GM08714 (cell line): ENCODE results near the gene BUD31.

ENCODE experiments used
- H3K4me3 ChIP-seq: fragments of 200-500 bp; sonication (Bioruptor generic); 2 replicates; pipeline ENCODE4 v1.5.1; 2014; ENCODE audit warnings: mild to moderate bottlenecking, low read length, inconsistent platforms
- ZNF274 ChIP-seq: IDR thresholded peaks from 2 replicates; pipeline ENCODE4 v1.6.1; 2012; ENCODE audit warnings: mild to moderate bottlenecking, low read depth, low read length

The BUD31 gene

GRCh38 chr7:99408379-99409191, at the start of gene BUD31, which contains the start of gene PDAP1:
Gene BUD31, plus strand, starts transcription at chr7:99408969. Its CDS starts 2,124 bp downstream, at chr7:99411093.
Gene PDAP1, minus strand, starts transcription at chr7:99408597. Its CDS starts 49 bp downstream, at chr7:99408548.
- no peak for TF ChIP-seq ZNF274

GRCh38 chr7:99359465-99360154, 49.2 kb upstream of the BUD31 start:
- TF ChIP-seq ZNF274 = no peak
- H3K4me3 ChIP-seq = no peak overlapping the region

More at GRCh38 chr7:99408379-99409191, at the start of gene BUD31, which contains the start of gene PDAP1:
- H3K4me3 ChIP-seq = peak within 1 kb of the TSS; percentile 93

- H3K4me3 ChIP-seq = no peak overlapping the region
- TF ChIP-seq ZNF274 = no peak
Measured at GRCh38 chr7:99362801-99363200, 46.0 kb upstream of the BUD31 start.

GRCh38 chr7:99363286-99363685, 45.5 kb upstream of the BUD31 start:
- TF ChIP-seq ZNF274 = no peak
- H3K4me3 ChIP-seq = no peak overlapping the region

GRCh38 chr7:99365318-99366141, 43.2 kb upstream of the BUD31 start:
- TF ChIP-seq ZNF274 = no peak
- no peak overlapping the region for H3K4me3 ChIP-seq

GRCh38 chr7:99366646-99367045, 42.1 kb upstream of the BUD31 start:
- H3K4me3 ChIP-seq = no peak overlapping the region
- TF ChIP-seq ZNF274 = no peak

GRCh38 chr7:99368750-99369389, 39.9 kb upstream of the BUD31 start:
- no peak overlapping the region for H3K4me3 ChIP-seq
- no peak for TF ChIP-seq ZNF274

- no peak overlapping the region for H3K4me3 ChIP-seq
- TF ChIP-seq ZNF274 = no peak
Measured at GRCh38 chr7:99369767-99370391, 38.9 kb upstream of the BUD31 start.

GRCh38 chr7:99371376-99371920, 37.3 kb upstream of the BUD31 start:
- H3K4me3 ChIP-seq = no peak overlapping the region
- TF ChIP-seq ZNF274 = no peak

- TF ChIP-seq ZNF274 = no peak
- no peak overlapping the region for H3K4me3 ChIP-seq
Measured at GRCh38 chr7:99372275-99373090, 36.3 kb upstream of the BUD31 start.

GRCh38 chr7:99373091-99374066, 35.4 kb upstream of the BUD31 start:
- H3K4me3 ChIP-seq = peak overlapping the region; percentile 79; the same call in 1 of the 2 replicates
- no peak for TF ChIP-seq ZNF274
